ENCODE results near the gene GJD4. TPM values are rescaled to one million over a fixed set of nuclear protein-coding genes. Genes with fewer than 3 reads are reported as not detected.

Gene GJD4
- total RNA-seq, 1 donor from 2014 or later = not detected

DNA sequence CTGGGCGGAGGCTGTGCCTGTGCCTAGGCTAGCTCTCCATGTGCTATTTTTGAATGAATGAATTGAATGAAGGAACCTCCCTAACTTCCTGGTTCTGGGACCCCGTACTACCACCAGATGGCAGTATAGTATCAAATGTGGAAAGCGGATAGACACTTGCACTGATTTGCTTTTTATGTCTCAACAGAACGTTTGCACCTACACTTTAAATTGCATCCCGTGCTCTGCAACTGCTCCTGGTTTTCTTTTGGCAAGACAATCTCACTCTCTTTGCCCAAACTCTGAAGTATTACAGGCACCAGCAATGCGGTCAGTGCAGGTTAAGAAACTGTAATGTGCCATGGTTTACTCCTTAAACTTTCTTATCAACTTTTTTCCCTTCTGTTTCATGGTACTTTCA, 30.4 kb downstream of the GJD4 start:
- Mint-ChIP-seq H3K4me3 (no peak overlapping the region), H3K27me3 (ENCODE audit: low read depth) (peaks cover 42% of the 10 kb centered on the region), H3K9me3 (no peaks in the 10 kb centered on the region), H3K4me1 (peaks cover 36% of the 10 kb centered on the region), H3K36me3 (no peaks in the 10 kb centered on the region), H3K27ac (no peak overlapping the region)
- peak; percentile 27 to 65 for DNase-seq (ENCODE audit: low spot score in 2 of 2, unreplicated experiment in 2 of 2)
- TF ChIP-seq, protein P1, sequence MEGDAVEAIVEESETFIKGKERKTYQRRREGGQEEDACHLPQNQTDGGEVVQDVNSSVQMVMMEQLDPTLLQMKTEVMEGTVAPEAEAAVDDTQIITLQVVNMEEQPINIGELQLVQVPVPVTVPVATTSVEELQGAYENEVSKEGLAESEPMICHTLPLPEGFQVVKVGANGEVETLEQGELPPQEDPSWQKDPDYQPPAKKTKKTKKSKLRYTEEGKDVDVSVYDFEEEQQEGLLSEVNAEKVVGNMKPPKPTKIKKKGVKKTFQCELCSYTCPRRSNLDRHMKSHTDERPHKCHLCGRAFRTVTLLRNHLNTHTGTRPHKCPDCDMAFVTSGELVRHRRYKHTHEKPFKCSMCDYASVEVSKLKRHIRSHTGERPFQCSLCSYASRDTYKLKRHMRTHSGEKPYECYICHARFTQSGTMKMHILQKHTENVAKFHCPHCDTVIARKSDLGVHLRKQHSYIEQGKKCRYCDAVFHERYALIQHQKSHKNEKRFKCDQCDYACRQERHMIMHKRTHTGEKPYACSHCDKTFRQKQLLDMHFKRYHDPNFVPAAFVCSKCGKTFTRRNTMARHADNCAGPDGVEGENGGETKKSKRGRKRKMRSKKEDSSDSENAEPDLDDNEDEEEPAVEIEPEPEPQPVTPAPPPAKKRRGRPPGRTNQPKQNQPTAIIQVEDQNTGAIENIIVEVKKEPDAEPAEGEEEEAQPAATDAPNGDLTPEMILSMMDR (IDR thresholded peaks at IDR 0.05; ENCODE audit: unreplicated experiment) = peak; percentile 91

DNA sequence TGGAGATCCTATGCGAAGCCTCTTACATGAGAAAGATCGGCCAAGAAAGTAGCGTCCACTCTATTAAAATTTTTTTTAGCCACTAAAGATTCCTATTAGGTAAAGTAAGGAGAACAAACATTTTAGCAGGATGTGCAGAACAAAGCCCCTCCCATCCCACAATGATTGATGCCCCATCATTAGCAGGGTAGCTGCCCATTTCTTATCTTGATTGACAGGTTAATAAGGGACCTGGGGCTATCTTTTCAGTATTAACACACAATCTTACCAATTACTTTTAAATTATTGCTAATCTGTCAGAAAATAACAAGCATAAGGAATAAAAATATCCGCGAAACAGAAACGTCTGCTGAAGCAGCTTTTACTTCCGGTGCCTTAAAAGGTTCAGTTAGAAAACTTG, 31.8 kb downstream of the GJD4 start:
- Mint-ChIP-seq H3K27ac (no peak overlapping the region), H3K27me3 (ENCODE audit: low read depth) (peaks cover 42% of the 10 kb centered on the region), H3K4me1 (peaks cover 36% of the 10 kb centered on the region), H3K4me3 (peak overlapping the region; percentile 54), H3K9me3 (no peaks in the 10 kb centered on the region), H3K36me3 (no peaks in the 10 kb centered on the region)
- no peak for DNase-seq (ENCODE audit: low spot score in 2 of 2, unreplicated experiment in 2 of 2)
- TF ChIP-seq, protein P1 (IDR thresholded peaks at IDR 0.05; ENCODE audit: unreplicated experiment) = no peak

DNA sequence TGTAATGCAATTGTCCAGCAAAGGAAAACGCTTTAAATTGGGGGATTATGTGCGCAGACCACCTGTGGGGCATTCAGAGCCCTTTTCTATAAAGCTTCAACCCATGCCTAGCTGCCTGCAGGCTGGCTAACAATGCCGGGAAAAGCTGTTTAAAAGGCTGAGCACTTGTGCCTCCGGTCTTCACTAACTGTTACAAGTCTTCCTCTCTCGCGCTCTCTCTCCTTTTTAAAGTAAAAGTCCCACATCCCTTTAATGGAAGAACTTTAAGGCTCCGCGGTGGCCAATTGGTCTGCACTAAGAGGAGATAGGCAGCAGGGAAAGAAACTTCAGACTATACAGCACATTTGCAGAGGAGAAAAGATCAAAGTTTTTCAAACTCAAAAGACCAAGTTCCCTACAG, 32.3 kb downstream of the GJD4 start:
- TF ChIP-seq, protein P1 (IDR thresholded peaks at IDR 0.05; ENCODE audit: unreplicated experiment) = no peak
- Mint-ChIP-seq H3K4me3 (peak overlapping the region; percentile 54), H3K27me3 (ENCODE audit: low read depth) (peaks cover 43% of the 10 kb centered on the region), H3K36me3 (no peaks in the 10 kb centered on the region), H3K27ac (peak overlapping the region; percentile 11), H3K9me3 (no peaks in the 10 kb centered on the region), H3K4me1 (peaks cover 37% of the 10 kb centered on the region)
- DNase-seq (ENCODE audit: low spot score in 2 of 2, unreplicated experiment in 2 of 2) = no peak

DNA sequence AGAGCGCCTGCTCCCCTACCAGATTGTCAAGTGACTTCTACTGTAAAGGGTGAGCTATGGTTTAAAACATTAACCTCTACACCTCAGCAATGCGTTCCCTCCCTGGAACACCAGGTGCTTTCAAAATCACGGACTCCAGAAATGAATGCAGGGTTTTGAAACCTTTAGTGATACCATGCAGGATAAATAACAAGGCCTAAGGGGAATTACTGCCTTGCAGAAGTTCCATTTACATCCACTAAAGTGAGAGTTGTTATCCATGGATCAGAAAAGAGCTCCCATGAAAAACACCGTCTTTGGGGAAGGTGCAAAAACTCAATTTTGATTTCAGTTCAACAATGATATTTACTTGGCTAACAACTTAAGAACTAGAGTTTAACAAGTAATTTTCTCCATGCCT, 33.0 kb downstream of the GJD4 start:
- peaks cover 37% of the 10 kb centered on the region for H3K4me1 Mint-ChIP-seq
- H3K9me3 Mint-ChIP-seq = no peaks in the 10 kb centered on the region
- no peak for DNase-seq (ENCODE audit: low spot score in 2 of 2, unreplicated experiment in 2 of 2)
- H3K27me3 Mint-ChIP-seq (ENCODE audit: low read depth) = peaks cover 43% of the 10 kb centered on the region
- H3K4me3 Mint-ChIP-seq = peak overlapping the region; percentile 54
- peak overlapping the region; percentile 53 for H3K27ac Mint-ChIP-seq
- no peaks in the 10 kb centered on the region for H3K36me3 Mint-ChIP-seq
- TF ChIP-seq, protein P1 (IDR thresholded peaks at IDR 0.05; ENCODE audit: unreplicated experiment) = no peak

DNA sequence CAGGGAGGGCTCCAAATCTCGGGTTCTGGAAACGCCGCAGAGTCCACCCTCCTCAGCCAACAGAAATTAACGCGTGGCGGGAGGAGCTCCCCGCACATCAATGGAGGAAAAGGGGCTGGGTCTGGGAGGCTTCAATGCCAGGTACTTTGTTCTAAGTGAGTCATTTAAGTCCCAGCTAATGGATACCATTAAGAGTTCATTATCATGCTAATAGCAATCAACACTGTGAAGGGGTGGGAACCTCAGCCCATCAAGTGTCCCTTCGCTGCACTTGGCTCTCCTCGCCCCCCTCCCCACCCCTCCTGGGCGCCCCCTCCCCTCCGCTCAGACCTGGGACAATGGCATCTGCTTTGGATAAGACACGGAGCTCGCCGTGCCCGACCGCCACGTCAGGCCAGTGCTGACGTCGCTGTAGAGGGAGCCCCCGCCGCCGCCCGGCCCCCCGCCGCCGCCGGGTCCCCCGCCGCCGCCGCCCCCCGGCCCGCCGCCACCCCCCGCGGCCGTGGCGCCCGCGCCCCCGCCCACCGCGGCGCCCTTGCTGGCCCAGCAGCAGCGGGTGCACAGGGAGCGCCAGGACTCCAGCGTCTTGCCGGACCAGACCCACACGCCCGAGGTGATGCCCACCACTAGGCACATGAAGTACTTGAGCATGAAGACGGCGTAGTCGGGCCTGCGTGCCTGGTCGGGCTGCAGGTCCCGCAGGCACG, 34.0 kb downstream of the GJD4 start:
- Mint-ChIP-seq H3K9me3 (no peaks in the 10 kb centered on the region), H3K4me1 (peaks cover 45% of the 10 kb centered on the region), H3K4me3 (peak overlapping the region; percentile 72), H3K36me3 (no peaks in the 10 kb centered on the region), H3K27ac (peak overlapping the region; percentile 30), H3K27me3 (ENCODE audit: low read depth) (peaks cover 48% of the 10 kb centered on the region)
- TF ChIP-seq, protein P1 (IDR thresholded peaks at IDR 0.05; ENCODE audit: unreplicated experiment) = no peak
- no peak for DNase-seq (ENCODE audit: low spot score in 2 of 2, unreplicated experiment in 2 of 2)

Measured in mesothelial cell of epicardium (in vitro differentiated cells).